Uterus (tissue), 2 donors: ENCODE data around the gene COL8A1.

Experiments
- POLR2A ChIP-seq, 2 donors: fragments of 450-650 bp; IDR thresholded peaks; one replicate each; pipeline ENCODE4 v1.6.1; 2016; ENCODE audit warnings: antibody characterized with exemption in 2 of 2, mild to moderate bottlenecking in 1 of 2, moderate library complexity in 1 of 2
- TF ChIP-seq, protein P1 (sequence below), 4 experiments: fragments of 200-600 bp in 2 of 4; fragments of 450-650 bp in 2 of 4; sonication (generic) in 2 of 4; IDR thresholded peaks; one replicate each; pipeline ENCODE4 v1.5.1; 2016 to 2019; ENCODE audit warnings: antibody characterized with exemption in 4 of 4, mild to moderate bottlenecking in 2 of 4, moderate library complexity in 1 of 4

- TF ChIP-seq, protein P1, sequence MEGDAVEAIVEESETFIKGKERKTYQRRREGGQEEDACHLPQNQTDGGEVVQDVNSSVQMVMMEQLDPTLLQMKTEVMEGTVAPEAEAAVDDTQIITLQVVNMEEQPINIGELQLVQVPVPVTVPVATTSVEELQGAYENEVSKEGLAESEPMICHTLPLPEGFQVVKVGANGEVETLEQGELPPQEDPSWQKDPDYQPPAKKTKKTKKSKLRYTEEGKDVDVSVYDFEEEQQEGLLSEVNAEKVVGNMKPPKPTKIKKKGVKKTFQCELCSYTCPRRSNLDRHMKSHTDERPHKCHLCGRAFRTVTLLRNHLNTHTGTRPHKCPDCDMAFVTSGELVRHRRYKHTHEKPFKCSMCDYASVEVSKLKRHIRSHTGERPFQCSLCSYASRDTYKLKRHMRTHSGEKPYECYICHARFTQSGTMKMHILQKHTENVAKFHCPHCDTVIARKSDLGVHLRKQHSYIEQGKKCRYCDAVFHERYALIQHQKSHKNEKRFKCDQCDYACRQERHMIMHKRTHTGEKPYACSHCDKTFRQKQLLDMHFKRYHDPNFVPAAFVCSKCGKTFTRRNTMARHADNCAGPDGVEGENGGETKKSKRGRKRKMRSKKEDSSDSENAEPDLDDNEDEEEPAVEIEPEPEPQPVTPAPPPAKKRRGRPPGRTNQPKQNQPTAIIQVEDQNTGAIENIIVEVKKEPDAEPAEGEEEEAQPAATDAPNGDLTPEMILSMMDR (IDR thresholded peaks at IDR 0.05): no peak
- TF ChIP-seq POLR2A (IDR thresholded peaks at IDR 0.05): no peak
These were observed at the start of gene COL8A1 for GRCh38 chr3:99638167-99638948.
